ENCODE results near the gene RPS19BP1. TPM values are rescaled to one million over a fixed set of nuclear protein-coding genes. Genes with fewer than 3 reads are reported as not detected.
"Not testable (repeated sequence)": the region's sequence is repeated elsewhere in the genome, so short reads cannot be mapped to it uniquely, and the experiment has no call there.

RPS19BP1 gene
- total RNA-seq, 1 donor from 2014 or later: 72.6 TPM

DNA sequence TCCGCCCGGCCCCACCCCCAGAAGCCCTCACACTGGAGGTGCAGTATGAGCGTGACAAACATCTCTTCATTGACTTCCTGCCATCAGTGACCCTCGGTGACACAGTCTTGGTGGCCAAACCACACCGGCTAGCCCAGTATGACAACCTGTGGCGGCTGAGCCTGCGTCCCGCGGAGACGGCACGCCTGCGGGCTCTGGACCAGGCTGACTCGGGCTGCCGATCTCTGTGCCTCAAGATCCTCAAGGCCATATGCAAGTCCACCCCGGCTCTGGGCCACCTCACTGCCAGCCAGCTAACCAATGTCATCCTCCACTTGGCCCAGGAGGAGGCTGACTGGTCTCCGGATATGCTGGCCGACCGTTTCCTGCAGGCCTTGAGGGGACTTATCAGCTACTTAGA, 18.8 kb downstream of the RPS19BP1 start:
- TF ChIP-seq, protein P1, sequence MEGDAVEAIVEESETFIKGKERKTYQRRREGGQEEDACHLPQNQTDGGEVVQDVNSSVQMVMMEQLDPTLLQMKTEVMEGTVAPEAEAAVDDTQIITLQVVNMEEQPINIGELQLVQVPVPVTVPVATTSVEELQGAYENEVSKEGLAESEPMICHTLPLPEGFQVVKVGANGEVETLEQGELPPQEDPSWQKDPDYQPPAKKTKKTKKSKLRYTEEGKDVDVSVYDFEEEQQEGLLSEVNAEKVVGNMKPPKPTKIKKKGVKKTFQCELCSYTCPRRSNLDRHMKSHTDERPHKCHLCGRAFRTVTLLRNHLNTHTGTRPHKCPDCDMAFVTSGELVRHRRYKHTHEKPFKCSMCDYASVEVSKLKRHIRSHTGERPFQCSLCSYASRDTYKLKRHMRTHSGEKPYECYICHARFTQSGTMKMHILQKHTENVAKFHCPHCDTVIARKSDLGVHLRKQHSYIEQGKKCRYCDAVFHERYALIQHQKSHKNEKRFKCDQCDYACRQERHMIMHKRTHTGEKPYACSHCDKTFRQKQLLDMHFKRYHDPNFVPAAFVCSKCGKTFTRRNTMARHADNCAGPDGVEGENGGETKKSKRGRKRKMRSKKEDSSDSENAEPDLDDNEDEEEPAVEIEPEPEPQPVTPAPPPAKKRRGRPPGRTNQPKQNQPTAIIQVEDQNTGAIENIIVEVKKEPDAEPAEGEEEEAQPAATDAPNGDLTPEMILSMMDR (conservative IDR thresholded peaks at IDR 0.05): no peak
- peaks cover 16% of the 10 kb centered on the region for H3K36me3 Mint-ChIP-seq (ENCODE audit: low read depth)
- no peak for DNase-seq (ENCODE audit: low read depth, low spot score)

DNA sequence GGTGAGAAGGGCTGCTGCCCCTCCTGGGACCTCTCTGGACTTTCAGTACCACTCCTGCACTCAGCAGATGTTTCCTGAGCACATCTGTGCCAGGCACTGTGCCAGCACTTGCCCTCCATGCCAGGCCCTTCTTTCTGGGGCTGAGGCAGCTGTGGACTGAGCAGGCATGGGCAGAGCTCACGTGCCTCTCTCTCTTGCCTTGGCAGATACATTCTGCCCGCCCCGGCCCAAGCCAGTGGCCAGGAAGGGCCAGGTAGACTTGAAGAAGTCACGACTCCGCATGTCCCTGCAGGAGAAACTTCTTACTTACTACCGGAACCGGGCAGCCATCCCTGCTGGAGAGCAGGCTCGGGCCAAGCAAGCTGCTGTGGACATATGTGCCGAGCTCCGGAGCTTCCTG, 20.5 kb downstream of the RPS19BP1 start:
- Mint-ChIP-seq H3K4me3 (no peak overlapping the region), H3K9me3 (no peaks in the 10 kb centered on the region), H3K27me3 (ENCODE audit: low read depth) (no peaks in the 10 kb centered on the region), H3K4me1 (peaks cover 4% of the 10 kb centered on the region), H3K27ac (ENCODE audit: unreplicated experiment) (no peak overlapping the region), H3K36me3 (ENCODE audit: low read depth) (peaks cover 16% of the 10 kb centered on the region)
- DNase-seq (ENCODE audit: low read depth, low spot score): no peak
- TF ChIP-seq, protein P1 (conservative IDR thresholded peaks at IDR 0.05): no peak

More for the DNA sequence above, 18.8 kb downstream of the RPS19BP1 start:
- Mint-ChIP-seq H3K27me3 (ENCODE audit: low read depth) (no peaks in the 10 kb centered on the region), H3K4me1 (peaks cover 9% of the 10 kb centered on the region), H3K9me3 (no peaks in the 10 kb centered on the region), H3K4me3 (peak overlapping the region; percentile 27), H3K27ac (ENCODE audit: unreplicated experiment) (no peak overlapping the region)

DNA sequence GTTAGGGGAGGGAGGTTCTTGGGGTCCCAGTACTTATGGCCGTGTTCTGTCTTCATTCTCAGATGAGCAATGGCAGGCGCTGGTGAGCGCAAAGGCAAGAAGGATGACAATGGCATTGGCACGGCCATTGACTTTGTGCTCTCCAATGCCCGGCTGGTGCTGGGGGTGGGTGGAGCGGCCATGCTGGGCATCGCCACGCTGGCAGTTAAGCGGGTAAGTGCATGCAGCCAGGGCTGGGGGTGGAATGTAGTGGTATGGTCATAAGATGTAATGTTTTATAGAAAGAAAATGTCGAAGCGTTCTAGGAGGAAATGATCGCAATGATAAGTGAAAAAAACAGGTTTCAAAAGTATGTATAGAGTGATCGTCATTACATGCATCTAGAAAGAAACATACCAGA, 21.3 kb downstream of the RPS19BP1 start:
- no peaks in the 10 kb centered on the region for H3K27me3 Mint-ChIP-seq (ENCODE audit: low read depth)
- H3K27ac Mint-ChIP-seq (ENCODE audit: unreplicated experiment): no peak overlapping the region
- TF ChIP-seq, protein P1 (conservative IDR thresholded peaks at IDR 0.05): no peak
- H3K4me3 Mint-ChIP-seq: no peak overlapping the region
- H3K9me3 Mint-ChIP-seq: no peaks in the 10 kb centered on the region
- H3K36me3 Mint-ChIP-seq (ENCODE audit: low read depth): peaks cover 19% of the 10 kb centered on the region
- DNase-seq (ENCODE audit: low read depth, low spot score): no peak
- H3K4me1 Mint-ChIP-seq: peaks cover 4% of the 10 kb centered on the region

DNA sequence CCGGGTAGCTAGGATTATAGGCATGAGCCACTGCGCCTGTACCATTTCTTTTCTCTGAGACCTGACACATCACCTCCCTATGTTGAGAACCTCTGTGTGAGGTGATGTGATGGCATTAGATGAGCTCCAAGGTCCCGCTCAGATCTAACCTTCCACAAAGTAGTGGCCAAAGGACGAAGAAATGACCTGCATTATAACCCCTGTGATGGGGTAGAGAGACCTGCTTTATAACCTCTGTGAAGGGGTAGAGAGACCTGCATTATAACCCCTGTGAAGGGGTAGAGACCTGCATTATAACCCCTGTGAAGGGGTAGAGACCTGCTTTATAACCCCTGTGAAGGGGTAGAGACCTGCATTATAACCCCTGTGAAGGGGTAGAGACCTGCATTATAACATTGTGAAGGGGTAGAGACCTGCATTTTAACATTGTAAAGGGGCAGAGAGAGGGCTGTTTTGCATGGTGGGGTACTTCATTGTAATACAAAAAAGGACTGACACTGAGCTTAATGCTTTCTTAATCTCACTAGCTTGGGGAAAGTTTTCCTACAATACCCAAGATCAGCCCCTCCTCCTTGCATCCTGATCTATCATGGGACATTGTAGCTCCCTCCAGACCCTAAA, 21.9 kb downstream of the RPS19BP1 start:
- Mint-ChIP-seq H3K36me3 (ENCODE audit: low read depth) (peaks cover 16% of the 10 kb centered on the region), H3K9me3 (no peaks in the 10 kb centered on the region), H3K27ac (ENCODE audit: unreplicated experiment) (no peak overlapping the region), H3K4me1 (peaks cover 4% of the 10 kb centered on the region), H3K27me3 (ENCODE audit: low read depth) (no peaks in the 10 kb centered on the region), H3K4me3 (no peak overlapping the region)
- TF ChIP-seq, protein P1 (conservative IDR thresholded peaks at IDR 0.05): no peak
- DNase-seq (ENCODE audit: low read depth, low spot score): no peak

DNA sequence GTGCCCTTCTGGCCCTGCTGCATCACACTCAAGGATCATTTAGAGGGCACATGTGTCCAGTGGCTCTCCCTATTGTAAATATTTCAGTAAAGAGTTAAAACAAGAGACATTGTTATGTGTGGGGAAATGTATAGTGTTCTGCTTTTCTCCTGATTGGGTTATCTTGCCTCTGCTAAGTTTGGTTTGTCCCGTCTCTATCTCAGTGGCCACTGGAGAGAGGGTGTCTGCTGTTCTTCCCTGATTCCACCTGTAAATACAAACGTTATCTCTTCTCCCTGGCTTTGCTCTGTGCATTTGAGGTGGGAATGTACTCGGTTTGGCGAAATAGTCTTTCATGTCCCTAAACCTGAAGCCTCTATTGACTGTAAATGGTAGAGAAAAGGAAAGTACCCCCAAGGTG, 24.2 kb downstream of the RPS19BP1 start:
- Mint-ChIP-seq H3K4me3 (peak overlapping the region; percentile 45), H3K36me3 (ENCODE audit: low read depth) (peaks cover 10% of the 10 kb centered on the region), H3K4me1 (peaks cover 5% of the 10 kb centered on the region), H3K9me3 (no peaks in the 10 kb centered on the region), H3K27me3 (ENCODE audit: low read depth) (no peaks in the 10 kb centered on the region), H3K27ac (ENCODE audit: unreplicated experiment) (no peak overlapping the region)
- TF ChIP-seq, protein P1 (conservative IDR thresholded peaks at IDR 0.05): no peak
- DNase-seq (ENCODE audit: low read depth, low spot score): no peak

DNA sequence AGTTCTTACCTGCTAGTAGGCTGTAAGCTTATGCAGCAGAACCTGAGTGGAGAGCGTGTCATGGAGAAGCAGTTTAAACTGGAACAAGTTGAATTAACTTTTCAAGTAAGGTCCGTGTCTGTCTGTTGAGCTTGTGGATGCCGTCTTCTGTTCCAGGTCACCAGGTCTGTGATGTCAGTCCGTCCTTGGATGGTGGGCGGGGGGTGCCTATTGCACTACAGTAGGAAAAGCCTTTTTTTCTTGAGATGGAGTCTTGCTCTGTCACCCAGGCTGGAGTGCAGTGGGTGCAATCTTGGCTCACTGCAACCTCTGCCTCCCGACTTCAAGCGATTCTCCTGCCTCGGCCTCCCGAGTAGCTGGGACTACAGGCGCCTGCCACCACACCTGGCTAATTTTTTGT, 25.5 kb downstream of the RPS19BP1 start:
- not testable (repeated sequence) for H3K27me3 Mint-ChIP-seq (ENCODE audit: low read depth); H3K27ac Mint-ChIP-seq (ENCODE audit: unreplicated experiment); H3K9me3 Mint-ChIP-seq; DNase-seq (ENCODE audit: low read depth, low spot score); H3K4me3 Mint-ChIP-seq
- Mint-ChIP-seq H3K4me1 (peaks cover 17% of the 10 kb centered on the region), H3K36me3 (ENCODE audit: low read depth) (peaks cover 10% of the 10 kb centered on the region)

Measured in neural crest cell (in vitro differentiated cells).